Stimulated activated CD8-positive, alpha-beta memory T cell treated with anti-CD3 and anti-CD28 coated beads, Interleukin-4, amount 100 ng/mL, for 4 hours (primary cell): ENCODE data around the gene RAG1.

Source experiments
- DNase-seq, 2 donors: peaks; one replicate each; pipeline ENCODE4 v3.0.0-alpha.2; 2020; ENCODE audit warnings: low read depth in 2 of 2, low spot score in 1 of 2

The RAG1 gene

GRCh38 chr11:36588099-36588498 lies 20.3 kb downstream of the RAG1 start:
- no peak for DNase-seq

- DNase-seq: no peak
Observed at GRCh38 chr11:36590513-36590912, 22.7 kb downstream of the RAG1 start.

- no peak for DNase-seq
Observed at GRCh38 chr11:36591433-36591832, 23.6 kb downstream of the RAG1 start.

GRCh38 chr11:36594316-36594989 lies 26.6 kb downstream of the RAG1 start, which contains the start of gene IFTAP:
TSS of gene IFTAP (plus strand) at chr11:36594502. CDS start at chr11:36610104, 15,602 bp downstream.
- no peak for DNase-seq

DNA sequence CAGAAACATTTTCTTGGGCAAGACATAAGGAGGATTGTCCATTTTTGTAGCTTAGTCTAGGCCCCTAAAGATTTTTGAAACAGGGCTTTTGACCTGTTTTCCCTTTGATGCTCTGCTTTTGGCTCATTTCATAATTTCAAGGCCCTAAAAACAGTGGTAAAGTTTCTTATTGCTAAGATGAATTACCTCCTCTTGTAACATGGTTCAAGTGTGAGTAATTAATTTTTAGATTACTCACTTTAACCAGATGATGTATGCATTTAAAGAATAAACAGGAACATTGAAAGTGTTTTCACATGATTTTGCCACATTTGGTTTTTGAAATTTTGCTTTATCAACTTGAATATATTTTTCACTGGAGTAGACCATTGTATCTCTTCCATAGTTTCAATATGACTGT lies 29.1 kb downstream of the RAG1 start:
- no peak for DNase-seq

- no peak for DNase-seq
Observed at GRCh38 chr11:36598051-36598450, 30.2 kb downstream of the RAG1 start, which contains the start of gene RAG2. TSS of gene RAG2 (minus strand) at chr11:36598236. CDS start at chr11:36594168, 4,068 bp downstream.

- DNase-seq: no peak
Observed at GRCh38 chr11:36600180-36600579, 32.4 kb downstream of the RAG1 start.

DNA sequence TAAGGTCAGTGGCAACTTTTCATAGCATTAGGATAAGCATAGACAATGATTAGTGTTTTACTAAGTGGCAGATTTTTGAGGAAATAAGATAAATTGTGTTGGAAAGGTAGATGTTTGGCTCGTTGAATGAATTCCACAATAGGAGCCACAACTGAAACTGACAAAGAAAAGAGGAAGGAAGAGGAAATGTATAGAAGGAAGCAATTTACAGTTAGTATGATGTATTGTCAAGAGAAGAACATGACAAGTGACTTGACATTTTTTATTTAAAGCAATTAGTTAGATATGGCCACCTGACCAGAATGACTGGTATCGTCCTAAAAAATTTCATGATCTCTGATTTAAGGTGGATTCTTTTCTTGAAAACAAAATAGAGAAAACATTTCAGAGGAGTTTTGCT lies 33.3 kb downstream of the RAG1 start:
- DNase-seq: no peak

DNA sequence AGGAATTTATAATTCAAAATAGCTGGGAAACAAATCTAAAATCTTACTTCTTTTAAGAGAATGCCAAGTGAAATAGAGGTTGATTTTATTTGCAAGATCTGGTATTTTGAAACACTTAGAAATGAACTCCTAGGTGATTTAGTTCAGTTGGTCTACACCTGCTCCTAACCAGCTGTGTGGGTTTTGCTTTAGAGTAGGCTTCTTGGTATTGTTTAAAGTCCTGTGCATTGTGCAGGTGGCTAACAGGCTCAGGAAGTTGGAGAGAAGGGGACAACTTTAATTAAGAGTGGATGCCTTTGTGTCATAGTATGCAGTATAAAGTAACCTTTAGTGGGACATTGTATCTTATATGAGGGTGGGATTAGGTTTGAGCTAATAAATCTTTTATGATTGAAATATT lies 34.3 kb downstream of the RAG1 start:
- DNase-seq: no peak

DNA sequence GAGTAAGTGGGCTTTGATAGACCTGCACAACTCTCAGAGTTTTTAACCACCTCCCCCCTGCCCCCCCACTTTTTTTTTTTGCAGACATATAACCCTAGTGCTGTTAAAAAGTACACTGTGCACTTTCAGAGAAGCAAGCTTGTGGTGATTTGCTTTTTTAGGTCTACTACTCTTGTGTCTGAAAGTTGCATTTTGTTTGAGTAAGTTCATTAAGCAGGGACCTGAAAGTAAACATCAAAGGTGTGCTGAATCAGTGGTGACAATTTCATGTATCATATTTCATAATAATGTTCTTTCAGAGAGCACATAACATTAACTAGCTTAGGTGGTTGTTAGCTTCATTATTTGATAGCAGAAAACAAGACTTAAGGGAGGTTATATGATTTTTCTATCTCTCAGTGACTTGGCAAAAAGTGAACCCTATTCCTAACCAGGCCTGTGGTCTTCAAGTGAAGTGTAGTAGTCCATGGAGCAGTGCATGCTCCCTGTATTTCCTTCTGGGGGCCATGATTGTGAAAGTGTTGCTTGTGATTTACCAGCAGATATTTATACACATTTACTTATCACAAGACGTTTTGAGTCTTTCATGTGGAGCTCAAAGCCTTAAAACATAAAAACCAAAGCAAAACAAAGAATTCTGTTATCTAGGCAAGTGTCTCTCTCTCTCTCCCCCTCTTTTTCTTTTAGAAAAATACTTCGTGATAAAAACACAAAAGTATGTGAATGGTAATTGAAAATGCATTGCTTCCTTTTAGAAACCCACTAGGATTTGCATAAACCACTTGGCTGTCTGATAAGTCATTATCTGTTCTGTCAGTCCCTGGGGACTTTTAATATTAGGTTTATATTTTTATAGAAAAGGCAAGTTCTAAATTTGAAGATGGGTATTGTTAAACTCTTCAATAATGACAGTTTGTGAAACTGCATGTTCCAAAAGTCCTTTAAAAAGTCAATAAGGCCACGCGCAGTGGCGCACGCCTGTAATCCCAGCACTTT lies 37.7 kb downstream of the RAG1 start:
- no peak for DNase-seq

DNA sequence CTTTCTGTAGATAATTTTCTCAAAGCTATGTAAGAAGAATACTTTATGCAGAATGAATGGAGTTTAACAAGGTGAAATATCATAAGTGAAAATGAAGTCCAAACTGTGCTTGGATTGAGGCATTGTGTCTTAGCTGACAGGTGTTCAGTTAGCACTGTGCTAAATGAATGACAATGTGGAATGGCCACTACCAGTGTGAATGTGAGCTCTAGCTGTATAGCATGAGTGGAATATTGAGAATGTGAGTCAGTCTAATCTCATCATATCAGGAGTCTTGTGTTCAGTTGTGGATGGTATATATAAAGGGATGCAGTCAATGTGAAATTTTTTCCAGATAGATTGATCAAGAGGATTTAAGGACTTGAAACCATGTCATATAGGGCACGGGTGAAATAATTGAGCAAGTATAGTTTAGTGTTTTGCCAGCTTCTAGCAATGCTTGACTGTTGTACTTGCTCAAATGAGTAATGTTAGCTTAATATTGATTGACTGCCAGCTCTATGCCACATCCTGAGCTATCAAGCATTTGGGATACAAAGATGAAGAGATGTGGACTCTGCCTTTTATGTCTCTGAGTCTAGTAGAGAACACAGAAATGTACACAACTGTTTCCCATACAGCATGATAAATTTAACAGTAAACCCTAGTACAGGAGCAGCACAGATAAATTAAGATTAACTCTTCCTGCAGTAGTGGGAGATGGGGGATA lies 40.8 kb downstream of the RAG1 start:
- DNase-seq: no peak

- no peak for DNase-seq
Observed at GRCh38 chr11:36609383-36609782, 41.6 kb downstream of the RAG1 start.

- DNase-seq: no peak
Observed at GRCh38 chr11:36615826-36616225, 48.0 kb downstream of the RAG1 start.

- no peak for DNase-seq
Observed at GRCh38 chr11:36617543-36618362, 49.9 kb downstream of the RAG1 start.

GRCh38 chr11:36618363-36619047 lies 50.7 kb downstream of the RAG1 start:
- DNase-seq: no peak

DNA sequence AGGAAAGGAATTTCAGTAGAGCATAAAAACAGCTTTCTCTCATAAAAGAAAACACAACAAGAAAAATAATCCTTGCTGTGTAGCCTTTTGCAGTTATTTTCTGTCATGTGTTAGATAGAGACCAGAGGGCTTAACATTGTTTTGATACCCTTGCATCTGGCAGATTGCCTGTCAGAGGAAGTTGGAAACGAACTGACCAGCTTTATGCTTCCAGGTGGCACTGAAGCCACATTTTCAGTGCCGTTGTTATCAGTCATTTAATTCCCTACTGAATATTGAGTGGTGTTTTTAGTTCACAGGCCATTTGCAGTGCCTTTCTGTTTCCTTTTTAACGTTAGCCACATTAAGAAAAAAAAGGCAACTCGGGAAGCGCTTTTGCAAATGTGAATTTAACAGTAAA lies 51.7 kb downstream of the RAG1 start:
- DNase-seq: no peak

- no peak for DNase-seq
Observed at GRCh38 chr11:36620246-36620645, 52.4 kb downstream of the RAG1 start.

- no peak for DNase-seq
Observed at GRCh38 chr11:36622431-36623136, 54.8 kb downstream of the RAG1 start.

GRCh38 chr11:36623494-36623893 lies 55.7 kb downstream of the RAG1 start:
- DNase-seq: no peak
